Mesenchymal stem cell (in vitro differentiated cells and primary cell): ENCODE data around the gene IRF5.

ENCODE experiments used
- DNase-seq: peaks from one replicate; pipeline ENCODE4 v3.0.0-alpha.2; 2013
- H2AFZ ChIP-seq: one replicate; pipeline ENCODE4 v1.6.1; 2013; ENCODE audit warnings: low read depth, mild to moderate bottlenecking, control low read depth, inconsistent platforms, low read length, moderate library complexity
- H2AK5ac ChIP-seq: 2 replicates; pipeline ENCODE4 v1.6.1; 2013; ENCODE audit warnings: low read length, moderate library complexity, mild to moderate bottlenecking, inconsistent platforms; ENCODE audit not compliant: severe bottlenecking
- H2BK120ac ChIP-seq: one replicate; pipeline ENCODE4 v1.6.1; 2013; ENCODE audit warnings: low read depth, mild to moderate bottlenecking, inconsistent platforms, low read length, moderate library complexity
- H2BK12ac ChIP-seq, 2 experiments: one replicate each; pipeline ENCODE4 v1.6.1; 2013; ENCODE audit warnings: inconsistent platforms in 2 of 2, low read length in 2 of 2, mild to moderate bottlenecking in 2 of 2, moderate library complexity in 2 of 2, control low read depth in 1 of 2
- H2BK15ac ChIP-seq: one replicate; pipeline ENCODE4 v1.6.1; 2013; ENCODE audit warnings: mild to moderate bottlenecking, low read depth, inconsistent platforms; ENCODE audit not compliant: poor library complexity, severe bottlenecking
- H2BK5ac ChIP-seq: 2 replicates; pipeline ENCODE4 v1.6.1; 2013; ENCODE audit warnings: low read depth, mild to moderate bottlenecking, low read length, control low read depth, inconsistent platforms; ENCODE audit not compliant: poor library complexity, severe bottlenecking
- H3K14ac ChIP-seq, 2 experiments: one replicate each; pipeline ENCODE4 v1.6.1; 2013; ENCODE audit warnings: inconsistent platforms in 2 of 2, low read length in 2 of 2, control low read depth in 1 of 2, mild to moderate bottlenecking in 1 of 2, moderate library complexity in 1 of 2
- H3K18ac ChIP-seq, 2 experiments: one replicate each; pipeline ENCODE4 v1.6.1; 2013; ENCODE audit warnings: inconsistent platforms in 2 of 2, low read length in 2 of 2, control low read depth in 1 of 2, low read depth in 1 of 2, mild to moderate bottlenecking in 1 of 2
- H3K23ac ChIP-seq, 2 experiments: one replicate each; pipeline ENCODE4 v1.6.1; 2013; ENCODE audit warnings: inconsistent platforms in 2 of 2, low read length in 2 of 2, mild to moderate bottlenecking in 2 of 2, moderate library complexity in 2 of 2, control low read depth in 1 of 2
- H3K27ac ChIP-seq: 2 replicates; pipeline ENCODE4 v1.5.1; 2013; ENCODE audit warnings: mild to moderate bottlenecking, moderate library complexity, low read length, control low read depth, inconsistent platforms; ENCODE audit not compliant: poor library complexity, severe bottlenecking
- H3K27me3 ChIP-seq, 2 experiments: 2 replicates each; pipeline versions ENCODE4 v1.6.1 to v1.7.0; 2013; ENCODE audit warnings: low read length in 2 of 2, mild to moderate bottlenecking in 2 of 2, moderate library complexity in 2 of 2, control low read depth in 1 of 2, inconsistent platforms in 1 of 2; ENCODE audit not compliant: control insufficient read depth in 1 of 2, insufficient read depth in 1 of 2
- H3K36me3 ChIP-seq, 2 experiments: 2 replicates each; pipeline versions ENCODE4 v1.6.1 to v1.7.0; 2013; ENCODE audit warnings: low read length in 2 of 2, control low read depth in 1 of 2, inconsistent platforms in 1 of 2, low read depth in 1 of 2, mild to moderate bottlenecking in 1 of 2; ENCODE audit not compliant: insufficient read depth in 2 of 2, control insufficient read depth in 1 of 2
- H3K4ac ChIP-seq, 2 experiments: one replicate each; pipeline ENCODE4 v1.6.1; 2013; ENCODE audit warnings: inconsistent platforms in 2 of 2, low read length in 2 of 2, mild to moderate bottlenecking in 2 of 2, moderate library complexity in 2 of 2, control low read depth in 1 of 2, low read depth in 1 of 2
- H3K4me1 ChIP-seq: 2 replicates; pipeline ENCODE4 v1.6.1; 2013; ENCODE audit warnings: low read depth, low read length, control low read depth; ENCODE audit not compliant: control insufficient read depth, insufficient read depth
- H3K4me2 ChIP-seq: 2 replicates; pipeline ENCODE4 v1.6.1; 2013; ENCODE audit warnings: low read length, mild to moderate bottlenecking, inconsistent platforms; ENCODE audit not compliant: poor library complexity, severe bottlenecking
- H3K4me3 ChIP-seq, 2 experiments: 2 replicates each; pipeline versions ENCODE4 v1.5.1 to v1.7.0; 2013; ENCODE audit warnings: low read length in 2 of 2, mild to moderate bottlenecking in 2 of 2, control low read depth in 1 of 2, low read depth in 1 of 2; ENCODE audit not compliant: insufficient read depth in 1 of 2
- H3K79me1 ChIP-seq: replicated peaks from 2 replicates; pipeline ENCODE4 v1.6.1; 2013; ENCODE audit warnings: mild to moderate bottlenecking, control low read depth, low read length, inconsistent platforms; ENCODE audit not compliant: poor library complexity, severe bottlenecking
- H3K9ac ChIP-seq: 2 replicates; pipeline ENCODE4 v1.7.0; 2013; ENCODE audit warnings: mild to moderate bottlenecking, low read length, moderate library complexity
- H3K9me3 ChIP-seq: 2 replicates; pipeline ENCODE4 v1.7.0; 2013; ENCODE audit warnings: mild to moderate bottlenecking, low read length; ENCODE audit not compliant: control insufficient read depth
- H4K8ac ChIP-seq: one replicate; pipeline ENCODE4 v1.6.1; 2013; ENCODE audit warnings: inconsistent platforms, mild to moderate bottlenecking, low read length, moderate library complexity
- H4K91ac ChIP-seq: one replicate; pipeline ENCODE4 v1.6.1; 2013; ENCODE audit warnings: mild to moderate bottlenecking, low read length, inconsistent platforms
- whole genome bisulfite sequencing: methylation state at CpG from one replicate; pipeline ENCODE4 v1.1.7; 2013; ENCODE audit warnings: mixed read lengths; 5-methylcytosine and 5-hydroxymethylcytosine counted together

The IRF5 gene

DNA sequence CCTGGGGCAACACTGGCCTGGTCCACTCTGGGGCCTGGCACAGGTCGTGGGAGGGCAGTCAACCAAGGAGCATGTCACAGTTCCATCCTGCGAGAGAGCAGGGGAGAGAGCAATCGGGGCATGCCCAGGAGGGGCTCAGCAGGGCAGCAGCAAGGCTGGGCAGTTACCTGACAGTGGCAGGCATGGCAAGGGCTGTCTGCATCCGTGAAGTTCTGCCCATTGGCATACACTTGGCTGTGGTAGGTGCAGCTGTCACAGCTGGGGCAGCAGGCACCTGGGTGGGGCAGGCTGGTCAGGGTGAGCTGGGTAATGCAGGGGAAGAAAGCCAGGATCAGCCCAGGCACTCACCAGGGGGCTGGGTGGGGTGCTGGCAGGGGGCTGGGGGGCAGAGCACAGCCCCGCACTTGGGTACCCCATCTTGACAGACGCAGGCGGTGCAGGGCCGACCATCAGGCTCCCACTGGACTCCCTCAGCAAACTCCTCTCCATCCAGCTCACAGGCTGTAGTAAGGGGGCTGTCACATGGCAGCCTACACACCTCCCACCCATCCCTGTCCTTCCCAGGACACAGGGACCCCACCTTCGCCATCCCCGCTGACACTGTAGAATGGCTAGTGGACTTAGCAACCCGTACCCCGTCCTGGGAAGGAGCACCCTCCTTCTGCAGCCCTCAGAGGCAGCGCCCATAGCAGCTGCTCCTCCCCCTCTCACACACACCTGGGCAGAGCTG lies 45.0 kb upstream of the IRF5 start:
- peaks cover 0 to 45% of the 10 kb centered on the region in 2 experiments for H3K36me3 ChIP-seq
- H2BK120ac ChIP-seq = no peak overlapping the region
- WGBS = 88% methylated on average over 13 of the region's 13 CpGs
- H2AK5ac ChIP-seq = no peak overlapping the region
- H2BK12ac ChIP-seq = no peak overlapping the region
- H4K8ac ChIP-seq = peak overlapping the region; percentile 9
- no peak overlapping the region for H4K91ac ChIP-seq
- H2AFZ ChIP-seq = no peak overlapping the region
- DNase-seq = no peak
- H3K4me2 ChIP-seq = no peak overlapping the region
- H2BK15ac ChIP-seq = no peak overlapping the region
- no peaks in the 10 kb centered on the region for H3K79me1 ChIP-seq
- H3K18ac ChIP-seq = no peak overlapping the region
- H3K4me1 ChIP-seq = peaks cover 10% of the 10 kb centered on the region
- H3K27ac ChIP-seq = no peak overlapping the region
- H3K27me3 ChIP-seq = peaks cover 0 to 27% of the 10 kb centered on the region in 2 experiments
- H3K9me3 ChIP-seq = no peaks in the 10 kb centered on the region
- no peak overlapping the region for H3K14ac ChIP-seq
- H2BK5ac ChIP-seq = no peak overlapping the region
- no peak overlapping the region for H3K23ac ChIP-seq
- no peak overlapping the region for H3K4ac ChIP-seq
- H3K9ac ChIP-seq = no peak overlapping the region
- H3K4me3 ChIP-seq = no peak overlapping the region

GRCh38 chr7:128893251-128894100 lies 44.3 kb upstream of the IRF5 start:
- H3K36me3 ChIP-seq = peaks cover 0 to 44% of the 10 kb centered on the region in 2 experiments
- H2BK120ac ChIP-seq = no peak overlapping the region
- no peaks in the 10 kb centered on the region for H3K79me1 ChIP-seq
- H3K27ac ChIP-seq = no peak overlapping the region
- H3K4me3 ChIP-seq = peak overlapping the region in 1 of 2 experiments; percentile 15
- no peak overlapping the region for H2BK5ac ChIP-seq
- DNase-seq = no peak
- H3K4me2 ChIP-seq = no peak overlapping the region
- 94% methylated on average over 21 of the region's 23 CpGs for whole genome bisulfite sequencing
- H2BK12ac ChIP-seq = no peak overlapping the region
- H2AFZ ChIP-seq = no peak overlapping the region
- H3K4ac ChIP-seq = no peak overlapping the region
- H4K91ac ChIP-seq = no peak overlapping the region
- H3K18ac ChIP-seq = no peak overlapping the region
- H4K8ac ChIP-seq = peak overlapping the region; percentile 9
- H3K27me3 ChIP-seq = peaks cover 0 to 23% of the 10 kb centered on the region in 2 experiments
- H3K9ac ChIP-seq = no peak overlapping the region
- no peak overlapping the region for H2BK15ac ChIP-seq
- no peaks in the 10 kb centered on the region for H3K9me3 ChIP-seq
- no peak overlapping the region for H2AK5ac ChIP-seq
- peaks cover 10% of the 10 kb centered on the region for H3K4me1 ChIP-seq
- no peak overlapping the region for H3K14ac ChIP-seq
- no peak overlapping the region for H3K23ac ChIP-seq

DNA sequence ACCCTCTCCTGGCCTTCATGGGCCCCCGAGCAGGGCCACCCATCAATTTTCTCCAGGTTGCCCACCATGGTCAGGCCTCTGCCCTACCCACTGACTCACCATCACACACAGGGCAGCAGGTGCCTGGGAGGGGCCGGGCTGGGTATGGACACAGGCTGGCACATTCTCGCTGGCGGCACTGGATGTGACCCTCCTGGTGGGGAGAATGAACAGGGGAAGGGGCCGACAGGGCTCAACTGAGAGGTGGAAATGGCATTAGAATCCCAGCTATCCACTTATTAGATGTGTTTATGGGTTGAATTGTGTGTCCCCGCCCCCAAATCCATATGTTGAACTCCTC lies 43.7 kb upstream of the IRF5 start:
- H2BK5ac ChIP-seq = no peak overlapping the region
- no peak overlapping the region for H3K4ac ChIP-seq
- no peak overlapping the region for H4K91ac ChIP-seq
- no peak for DNase-seq
- H3K18ac ChIP-seq = no peak overlapping the region
- no peak overlapping the region for H3K9ac ChIP-seq
- no peak overlapping the region for H3K4me3 ChIP-seq
- H3K23ac ChIP-seq = no peak overlapping the region
- H3K4me1 ChIP-seq = peaks cover 10% of the 10 kb centered on the region
- peaks cover 0 to 39% of the 10 kb centered on the region in 2 experiments for H3K36me3 ChIP-seq
- H2AFZ ChIP-seq = no peak overlapping the region
- H3K14ac ChIP-seq = no peak overlapping the region
- H3K27me3 ChIP-seq = peaks cover 0 to 18% of the 10 kb centered on the region in 2 experiments
- peaks cover under 1% of the 10 kb centered on the region for H3K9me3 ChIP-seq
- H3K4me2 ChIP-seq = no peak overlapping the region
- no peak overlapping the region for H3K27ac ChIP-seq
- H2BK120ac ChIP-seq = no peak overlapping the region
- H3K79me1 ChIP-seq = no peaks in the 10 kb centered on the region
- 86% methylated on average over 4 of the region's 6 CpGs for WGBS
- no peak overlapping the region for H2BK15ac ChIP-seq
- no peak overlapping the region for H2BK12ac ChIP-seq
- no peak overlapping the region for H4K8ac ChIP-seq
- no peak overlapping the region for H2AK5ac ChIP-seq

GRCh38 chr7:128895320-128895719 lies 42.4 kb upstream of the IRF5 start:
- no peak overlapping the region for H4K8ac ChIP-seq

More at GRCh38 chr7:128895320-128895719, 42.4 kb upstream of the IRF5 start:
- Histone ChIP-seq H3K79me1 (no peaks in the 10 kb centered on the region), H3K4me1 (peaks cover 8% of the 10 kb centered on the region), H3K23ac (no peak overlapping the region), H3K4me2 (no peak overlapping the region), H4K91ac (no peak overlapping the region), H2BK5ac (no peak overlapping the region), H3K4ac (no peak overlapping the region), H3K9me3 (peaks cover 9% of the 10 kb centered on the region), H2BK12ac (no peak overlapping the region), H2BK120ac (no peak overlapping the region), H3K18ac (no peak overlapping the region), H3K27me3 (peaks cover 0 to 15% of the 10 kb centered on the region in 2 experiments), H3K36me3 (peaks cover 0 to 37% of the 10 kb centered on the region in 2 experiments), H2BK15ac (no peak overlapping the region), H2AFZ (no peak overlapping the region), H3K9ac (no peak overlapping the region), H3K27ac (no peak overlapping the region), H3K4me3 (no peak overlapping the region), H2AK5ac (no peak overlapping the region), H3K14ac (no peak overlapping the region)
- 96% methylated on average over 3 of the region's 3 CpGs for WGBS
- DNase-seq = no peak
